Regular cardiac myocyte (primary cell): ENCODE data around the gene ERCC6L2. TPM values are rescaled to one million over a fixed set of nuclear protein-coding genes. Genes with fewer than 3 reads are reported as not detected.

Experiments used
- total RNA-seq: library from RNA; depleted of rRNA; stranded (reverse); fragments of >200 nt; gene quantifications from 2 replicates; pipeline ENCODE4 v1.2.3, GENCODE V29; 2014

The ERCC6L2 gene
- 56.9 and 63.1 TPM in 2 replicates for total RNA-seq

GRCh38 chr9:95875305-95876137, at the start of gene ERCC6L2:
ERCC6L2 (plus strand) TSS chr9:95875691; CDS start chr9:95876039, 348 bp downstream.

